ENCODE results near the gene TRAK1.

TRAK1 gene

DNA sequence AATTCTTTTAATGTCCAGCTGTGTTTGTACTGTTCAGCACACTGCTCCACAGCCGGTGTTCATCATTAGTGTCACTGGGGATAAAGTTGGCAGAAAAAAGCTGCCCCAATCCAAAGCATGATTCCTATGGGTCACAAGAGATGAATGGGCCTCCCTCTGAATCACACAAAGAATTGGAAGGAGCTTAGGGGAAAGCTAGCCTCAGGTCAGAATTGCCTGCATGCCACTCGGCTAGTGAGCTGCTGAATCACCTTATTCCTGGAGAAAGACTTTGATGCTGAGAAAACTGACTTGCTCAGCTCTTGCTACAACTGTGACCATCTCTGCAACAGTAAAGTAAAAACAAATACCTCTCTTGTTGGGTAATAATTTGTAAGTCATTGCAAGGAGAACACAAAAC is 171.4 kb downstream of the TRAK1 start:
- peak; percentile 84 for DNase-seq

DNA sequence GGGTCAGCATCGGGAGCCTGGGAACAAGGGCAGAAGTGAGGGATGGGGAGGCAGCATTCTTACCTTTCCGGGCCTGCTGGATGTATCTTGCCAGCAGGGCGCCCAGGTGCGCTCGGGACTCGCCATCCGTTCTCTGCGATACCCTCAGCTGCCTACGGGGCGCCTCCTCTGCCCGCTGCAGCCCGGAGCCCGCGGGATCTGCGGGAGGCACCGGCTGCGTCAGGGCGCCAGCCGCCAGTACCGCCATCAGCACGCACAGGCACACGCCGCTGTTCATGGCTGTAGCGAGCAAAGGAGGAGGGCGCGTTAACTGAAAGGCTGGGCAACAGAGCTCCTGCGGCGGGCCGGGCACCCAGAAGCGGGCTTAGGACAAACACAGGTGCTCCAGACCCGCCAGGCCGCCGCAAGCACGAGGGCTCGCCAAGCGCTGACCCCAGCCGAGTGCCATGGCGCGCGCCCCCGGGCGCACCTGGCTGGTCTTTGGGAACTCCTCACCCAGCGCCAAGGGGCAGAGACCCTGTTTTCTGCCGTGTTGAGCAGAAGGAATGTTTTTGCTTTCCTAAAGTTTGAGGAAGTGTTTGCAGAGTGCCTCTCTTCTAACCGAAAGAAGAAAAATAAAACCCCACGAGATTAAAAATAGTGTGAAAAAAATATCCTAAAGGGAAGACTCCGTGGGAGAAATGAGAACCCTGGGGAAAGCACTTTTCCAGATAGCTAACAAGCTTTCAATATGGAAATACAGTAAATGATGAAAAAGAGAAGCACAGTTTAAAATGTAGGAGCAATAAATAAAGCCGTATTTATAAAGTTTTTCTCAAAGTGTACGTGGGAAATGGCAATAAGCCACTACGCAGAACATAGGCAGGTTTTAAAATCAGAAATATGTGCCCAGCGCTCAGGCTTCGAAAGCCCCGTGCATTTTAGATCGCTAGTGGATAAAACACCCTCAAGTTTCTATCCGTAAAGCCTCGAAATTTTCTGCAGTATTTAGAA is 172.5 kb downstream of the TRAK1 start:
- no peak for DNase-seq

DNA sequence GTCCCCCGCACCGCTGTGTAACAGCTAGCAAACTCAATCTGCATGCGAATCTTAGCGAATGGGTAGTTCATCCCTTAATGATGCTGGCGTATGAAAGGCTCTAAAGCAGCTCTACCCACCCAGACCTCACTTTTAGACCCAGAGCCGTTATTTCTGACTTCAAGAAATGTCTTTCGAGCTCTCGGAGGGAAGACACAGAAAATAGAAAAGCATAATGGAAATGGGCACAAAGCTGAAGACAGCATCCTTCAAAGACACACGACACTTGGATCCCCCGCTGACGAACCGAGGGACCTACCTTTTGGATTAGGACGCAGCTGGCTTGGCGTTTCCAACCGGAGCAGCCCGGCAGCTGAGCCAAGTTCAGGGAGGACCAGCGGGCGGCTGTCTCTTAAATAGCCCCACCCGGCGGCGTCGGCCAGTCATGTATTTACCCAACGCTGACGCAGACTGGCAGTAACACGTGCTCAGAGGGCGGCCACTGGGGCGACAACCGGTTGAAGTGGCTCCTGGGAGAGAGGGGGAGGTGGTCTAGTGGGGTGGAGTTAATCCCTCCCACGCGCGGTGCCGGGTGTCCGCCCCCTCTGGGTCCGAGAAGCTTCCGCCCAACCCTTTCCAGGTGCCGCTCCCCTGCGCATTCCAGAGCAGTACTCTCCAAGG is 173.4 kb downstream of the TRAK1 start:
- DNase-seq, result no peak

DNA sequence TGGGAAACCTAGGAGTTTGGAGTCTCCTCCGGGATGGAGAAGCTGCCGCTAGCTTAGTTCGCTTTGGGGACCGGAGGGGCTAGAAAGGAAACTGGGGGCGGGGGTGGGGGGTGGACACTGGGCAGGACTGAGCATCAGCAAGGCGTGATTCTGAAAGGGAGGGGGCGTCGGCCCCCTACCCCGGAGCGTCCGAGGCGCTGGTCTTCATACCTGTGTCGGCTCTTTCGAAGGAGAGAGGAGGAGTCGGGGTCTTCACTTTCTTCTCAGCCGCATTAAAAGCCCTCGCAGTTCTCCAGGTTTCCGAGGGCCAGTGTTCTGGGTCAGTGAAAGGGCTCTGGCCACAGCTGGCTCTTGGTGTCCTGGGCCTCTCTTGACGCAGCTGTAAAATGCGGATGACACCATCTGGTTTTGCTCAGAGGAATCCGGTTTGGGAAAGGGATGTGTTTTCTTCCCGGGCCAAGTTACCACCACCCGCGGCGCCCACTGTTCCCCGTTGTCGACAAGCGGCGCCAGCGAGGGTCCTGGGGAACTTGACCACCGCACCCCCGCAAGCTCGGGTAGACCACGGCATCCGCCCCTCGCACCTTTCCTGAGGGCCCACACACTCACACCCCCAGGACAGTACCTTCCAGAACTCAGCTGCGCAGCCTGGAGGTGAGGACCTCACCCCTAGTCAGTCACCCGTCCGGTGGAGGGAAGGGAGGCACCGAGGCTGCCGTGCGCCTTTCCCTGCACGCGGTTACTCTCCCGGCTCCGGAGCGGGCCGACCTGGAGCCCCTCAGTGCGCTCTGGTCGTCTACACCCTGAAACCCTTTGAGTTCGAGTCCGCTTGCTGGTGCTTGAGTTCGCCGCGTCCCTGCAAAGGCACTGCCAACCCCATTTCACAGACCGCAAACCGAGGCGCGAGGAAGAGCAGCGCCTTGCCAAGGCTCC is 174.2 kb downstream of the TRAK1 start:
- DNase-seq, result no peak

DNA sequence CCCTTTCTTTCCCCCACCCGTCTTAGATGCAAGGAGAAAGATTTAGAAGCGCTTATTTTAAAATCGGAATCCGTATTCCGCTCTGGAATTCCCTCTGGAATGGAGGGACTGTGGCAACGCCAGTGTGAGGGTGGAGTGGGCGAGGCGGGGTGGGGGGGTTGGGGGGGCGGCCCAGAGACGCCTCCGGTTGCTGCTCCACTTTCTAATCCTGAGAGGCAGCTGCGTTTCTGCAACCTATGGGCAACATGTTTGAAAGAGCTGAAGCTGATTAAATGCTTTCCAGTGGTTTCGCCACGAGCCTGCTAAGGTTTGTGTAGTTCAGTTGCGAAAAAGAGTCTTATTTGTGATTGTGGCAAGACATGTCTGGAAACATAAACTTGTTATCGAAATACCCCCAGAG is 174.9 kb downstream of the TRAK1 start, which contains the start of gene CCK:
Gene CCK (minus strand): TSS at position 101 of the 400 bp plus-strand sequence. CDS start 2,555 bp downstream, outside the sequence.
- no peak for DNase-seq

DNA sequence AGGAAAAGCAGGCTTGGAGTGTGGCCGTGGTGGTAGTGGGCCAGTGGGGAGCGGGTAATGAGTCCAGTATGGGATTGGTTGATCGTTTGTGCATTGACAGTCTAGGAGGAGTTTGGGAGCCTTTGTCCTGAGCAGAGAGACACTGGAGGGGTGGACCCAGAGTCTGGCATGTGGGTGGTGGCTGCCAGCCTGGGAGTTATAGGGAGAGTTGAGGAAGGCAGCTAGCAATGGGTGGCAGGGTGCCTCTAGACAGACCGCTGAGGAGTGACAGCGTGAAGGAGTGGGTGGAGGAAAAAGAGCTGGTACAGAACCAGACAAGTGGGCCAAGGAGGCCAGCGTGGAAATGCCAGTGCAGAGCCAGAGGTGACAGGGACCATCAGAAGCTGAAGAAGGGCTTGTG is 176.7 kb downstream of the TRAK1 start:
- no peak for DNase-seq

DNA sequence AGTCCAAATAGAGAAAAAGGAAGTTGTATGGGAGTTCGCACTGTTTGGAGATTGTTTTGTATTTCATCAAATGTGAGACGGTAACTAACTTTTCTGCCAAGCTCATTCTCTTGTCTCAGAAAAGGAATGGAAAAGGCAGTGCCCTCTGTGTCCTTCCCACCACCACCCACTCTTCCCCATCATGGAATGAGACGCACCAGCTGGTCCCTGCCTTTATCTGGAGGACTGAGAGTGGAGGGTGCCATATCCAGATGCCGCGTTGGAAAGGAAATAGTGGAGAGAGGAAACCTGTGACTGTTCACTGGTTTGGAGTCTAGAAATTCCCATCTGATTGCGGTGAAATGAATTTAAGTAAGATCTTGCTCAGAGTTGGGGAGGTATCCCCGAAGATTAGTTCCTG is 178.5 kb downstream of the TRAK1 start:
- DNase-seq, result no peak

DNA sequence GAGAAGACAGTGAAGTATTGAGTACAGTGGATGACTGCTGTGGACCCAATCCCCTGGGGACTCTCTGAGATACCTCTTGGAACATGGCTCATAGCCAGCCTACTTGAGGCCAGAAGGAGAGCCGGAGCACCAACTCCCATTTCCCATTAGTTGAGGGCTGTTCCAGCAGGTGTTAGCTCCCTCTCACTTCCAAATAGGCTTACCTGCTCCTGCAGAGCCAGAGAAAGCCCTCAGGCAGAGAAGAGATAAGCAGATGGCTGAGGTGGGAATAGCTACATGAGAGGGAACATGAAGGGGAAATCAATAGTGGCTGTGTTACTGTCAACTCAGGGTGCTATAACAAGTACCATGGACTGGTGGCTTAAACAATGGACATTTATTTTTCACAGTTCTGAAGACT is 179.4 kb downstream of the TRAK1 start:
- no peak for DNase-seq

DNA sequence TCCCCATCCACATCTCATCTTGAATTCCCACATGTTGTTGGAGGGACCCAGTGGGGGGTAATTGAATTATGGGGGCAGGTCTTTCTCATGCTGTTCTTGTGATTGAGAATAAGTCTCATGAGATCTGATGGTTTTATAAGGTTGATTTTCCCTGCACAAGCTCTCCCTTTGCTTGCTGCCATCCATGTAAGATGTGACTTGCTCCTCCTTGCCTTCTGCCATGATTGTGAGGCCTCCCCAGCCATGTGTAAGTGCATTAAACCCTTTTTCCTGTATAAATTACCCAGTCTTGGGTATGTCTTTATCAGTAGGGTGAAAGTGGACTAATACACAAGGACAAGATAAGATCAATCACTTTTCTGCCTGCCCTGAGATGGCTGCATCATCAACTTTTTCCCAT is 180.6 kb downstream of the TRAK1 start:
- DNase-seq, result no peak

DNA sequence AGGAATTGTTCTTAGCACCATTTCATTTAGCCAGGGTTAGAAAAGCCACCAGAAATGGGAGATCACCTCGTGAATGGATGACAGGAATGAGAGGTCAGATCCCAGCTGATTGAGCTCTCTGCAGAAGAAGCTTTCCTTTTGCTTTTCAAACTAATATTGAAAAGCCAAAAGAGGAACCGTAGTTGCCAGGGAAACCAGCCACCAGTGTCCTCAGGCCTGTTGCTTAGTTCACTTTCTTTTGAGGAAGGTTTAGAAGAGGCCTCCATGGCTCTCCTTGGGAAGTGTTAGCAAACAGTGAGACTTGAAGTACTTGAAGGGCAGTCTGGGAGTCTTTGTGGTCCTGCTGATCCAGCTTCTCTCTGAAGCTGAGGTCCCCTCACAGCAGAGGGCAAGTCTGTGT is 182.2 kb downstream of the TRAK1 start:
- no peak for DNase-seq

DNA sequence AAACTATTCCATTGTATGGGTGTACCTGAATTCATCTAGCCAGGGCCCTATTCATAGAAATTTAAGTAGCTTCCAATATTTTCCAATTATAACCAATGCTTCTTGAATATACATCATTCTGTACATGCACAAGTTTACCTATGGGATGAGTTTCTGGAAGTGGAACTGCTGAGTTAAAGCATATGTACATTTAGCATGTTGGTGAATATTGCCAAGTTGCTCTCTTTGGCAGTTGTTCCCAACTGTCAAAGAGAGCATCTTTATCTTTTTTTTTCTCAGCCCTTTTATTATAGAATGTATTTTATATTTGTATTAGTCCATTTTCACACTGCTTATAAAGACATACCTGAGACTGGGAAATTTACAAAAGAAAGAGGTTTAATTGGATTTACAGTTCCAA is 183.1 kb downstream of the TRAK1 start:
- DNase-seq, result no peak

DNA sequence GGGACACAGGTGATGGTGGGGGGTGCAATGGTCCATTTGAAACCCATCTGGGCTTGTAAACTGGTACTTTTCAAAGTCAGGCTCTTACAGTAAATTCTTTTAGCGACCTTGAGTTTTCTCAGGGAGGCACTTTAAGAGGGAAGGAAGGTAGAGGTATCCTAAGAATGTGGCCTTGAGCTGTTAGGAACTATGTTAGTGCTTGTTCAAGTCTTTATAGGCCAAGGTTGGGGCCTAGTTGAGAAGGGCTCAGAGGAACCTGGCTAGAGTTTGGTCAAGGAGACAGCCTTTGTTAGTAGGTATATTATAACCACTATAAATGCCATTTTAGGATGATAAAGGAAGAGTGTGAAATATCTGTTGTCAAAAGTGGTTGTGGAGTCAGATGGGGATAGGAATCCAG is 184.1 kb downstream of the TRAK1 start:
- DNase-seq, result no peak

Measured in NCI-H226 (cell line).